Upper lobe of left lung (tissue), 4 donors: ENCODE data around the gene OR56A3.

Source experiments
- POLR2AphosphoS5 ChIP-seq, 2 donors: sonication (generic); formaldehyde crosslinking; IDR thresholded peaks; one replicate each; pipeline ENCODE4 v1.5.1; 2017; ENCODE audit warnings: antibody characterized with exemption in 2 of 2
- TF ChIP-seq, protein P1 (sequence below), 6 experiments: fragments of 450-650 bp in 4 of 6; fragments of 200-600 bp in 2 of 6; sonication (generic) in 2 of 6; IDR thresholded peaks; one replicate each; pipeline ENCODE4 v1.5.1; 2016 to 2019; ENCODE audit warnings: antibody characterized with exemption in 6 of 6

- TF ChIP-seq, protein P1, sequence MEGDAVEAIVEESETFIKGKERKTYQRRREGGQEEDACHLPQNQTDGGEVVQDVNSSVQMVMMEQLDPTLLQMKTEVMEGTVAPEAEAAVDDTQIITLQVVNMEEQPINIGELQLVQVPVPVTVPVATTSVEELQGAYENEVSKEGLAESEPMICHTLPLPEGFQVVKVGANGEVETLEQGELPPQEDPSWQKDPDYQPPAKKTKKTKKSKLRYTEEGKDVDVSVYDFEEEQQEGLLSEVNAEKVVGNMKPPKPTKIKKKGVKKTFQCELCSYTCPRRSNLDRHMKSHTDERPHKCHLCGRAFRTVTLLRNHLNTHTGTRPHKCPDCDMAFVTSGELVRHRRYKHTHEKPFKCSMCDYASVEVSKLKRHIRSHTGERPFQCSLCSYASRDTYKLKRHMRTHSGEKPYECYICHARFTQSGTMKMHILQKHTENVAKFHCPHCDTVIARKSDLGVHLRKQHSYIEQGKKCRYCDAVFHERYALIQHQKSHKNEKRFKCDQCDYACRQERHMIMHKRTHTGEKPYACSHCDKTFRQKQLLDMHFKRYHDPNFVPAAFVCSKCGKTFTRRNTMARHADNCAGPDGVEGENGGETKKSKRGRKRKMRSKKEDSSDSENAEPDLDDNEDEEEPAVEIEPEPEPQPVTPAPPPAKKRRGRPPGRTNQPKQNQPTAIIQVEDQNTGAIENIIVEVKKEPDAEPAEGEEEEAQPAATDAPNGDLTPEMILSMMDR (IDR thresholded peaks at IDR 0.05), result no peak
- no peak for TF ChIP-seq POLR2AphosphoS5 (IDR thresholded peaks at IDR 0.05)
Observed at GRCh38 chr11:5967708-5968107, 25.7 kb downstream of the OR56A3 start.
